Measurements from ENCODE around the gene TMEM200C.

DNA sequence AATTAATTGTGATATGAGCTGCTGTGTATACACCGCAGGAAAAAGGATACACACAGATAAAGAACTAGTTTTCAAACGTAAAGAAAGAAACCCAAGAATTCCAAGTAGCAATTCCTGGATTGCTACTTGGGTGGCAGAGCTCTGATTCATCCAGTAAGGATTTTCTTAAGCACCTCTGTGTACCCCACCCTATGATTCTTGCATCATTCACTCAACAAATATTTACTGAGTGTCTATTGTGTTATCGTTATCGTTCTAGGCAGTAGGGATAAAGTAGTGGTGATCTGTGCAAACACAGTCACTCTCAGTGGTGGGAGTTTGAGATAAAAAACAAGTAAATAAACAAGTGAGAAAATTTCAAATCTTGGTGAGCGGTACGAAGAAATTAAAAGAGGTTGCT, 4.9 kb upstream of the TMEM200C start:
- TF ChIP-seq ZNF384 (IDR thresholded peaks at IDR 0.05) (no peak), SUZ12 (IDR thresholded peaks at IDR 0.05) (no peak), ARNT (IDR thresholded peaks at IDR 0.05) (no peak), BHLHE40 (IDR thresholded peaks at IDR 0.05; ENCODE audit: borderline replicate concordance) (no peak), ELF4 (IDR thresholded peaks at IDR 0.05) (no peak), SP1 (IDR thresholded peaks at IDR 0.05) (no peak), FOXM1 (IDR thresholded peaks at IDR 0.05; ENCODE audit: borderline replicate concordance) (no peak)
